GM21381 (cell line): ENCODE results near the gene SNAPIN.
A peak's percentile ranks its signal among the peaks of the same experiment; 100 is the strongest.

Source experiments
- ATAC-seq: cut with Tn5 transposase; IDR thresholded peaks from one replicate; pipeline ENCODE4 v1.9.1; 2021; ENCODE audit warnings: mild to moderate bottlenecking, moderate library complexity; ENCODE audit not compliant: unreplicated experiment

The SNAPIN gene, protein sequence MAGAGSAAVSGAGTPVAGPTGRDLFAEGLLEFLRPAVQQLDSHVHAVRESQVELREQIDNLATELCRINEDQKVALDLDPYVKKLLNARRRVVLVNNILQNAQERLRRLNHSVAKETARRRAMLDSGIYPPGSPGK

GRCh38 chr1:153658400-153659174 lies at the start of gene SNAPIN:
TSS of gene SNAPIN (plus strand) at chr1:153658703. CDS start at chr1:153658744, 41 bp downstream.
- peak; percentile 92 for ATAC-seq

GRCh38 chr1:153608742-153609584 lies 49.5 kb upstream of the SNAPIN start:
- ATAC-seq = no peak

- no peak for ATAC-seq
Observed at GRCh38 chr1:153609585-153609907, 49.0 kb upstream of the SNAPIN start.

DNA sequence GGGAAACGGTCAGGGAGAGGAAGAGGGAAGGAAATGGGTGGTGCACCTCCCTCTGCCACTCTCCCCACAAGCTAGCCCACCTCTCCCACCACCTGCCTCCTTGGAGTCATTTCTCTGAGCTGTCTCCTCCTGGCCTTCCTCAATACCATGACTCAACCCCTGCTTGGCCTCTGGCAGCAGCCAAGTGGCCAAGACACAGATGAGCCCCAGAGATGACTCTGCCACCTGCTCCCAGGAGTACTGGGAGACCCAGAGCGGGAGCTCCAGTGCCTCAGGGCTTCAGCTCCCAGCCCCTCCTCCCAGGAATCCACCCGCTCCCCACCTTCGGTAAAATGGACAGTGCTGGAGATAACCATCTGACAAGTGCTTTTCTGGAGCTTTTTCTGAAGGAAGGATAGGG lies 48.2 kb upstream of the SNAPIN start:
- no peak for ATAC-seq

- no peak for ATAC-seq
Observed at GRCh38 chr1:153610811-153611301, 47.6 kb upstream of the SNAPIN start.

DNA sequence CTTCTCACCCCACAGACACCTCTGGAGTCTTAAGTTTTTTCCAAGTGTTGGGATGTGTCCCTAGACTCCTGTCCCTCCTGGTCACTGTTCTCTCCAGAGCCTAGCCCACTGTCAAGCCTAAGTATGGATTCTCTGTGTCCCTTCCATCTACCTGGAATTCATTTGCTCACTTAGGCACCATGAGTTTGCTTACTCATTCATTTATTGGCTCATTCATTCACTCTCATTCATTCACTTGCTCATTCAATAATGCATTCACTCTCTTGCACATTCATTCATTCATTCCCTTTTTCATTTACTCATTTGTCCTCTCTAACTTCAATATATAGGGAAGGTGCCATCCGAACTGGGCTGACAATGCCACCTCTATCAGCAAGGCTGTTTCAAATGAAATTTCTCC lies 47.1 kb upstream of the SNAPIN start:
- ATAC-seq = no peak

- ATAC-seq = no peak
Observed at GRCh38 chr1:153612111-153612754, 46.3 kb upstream of the SNAPIN start.

DNA sequence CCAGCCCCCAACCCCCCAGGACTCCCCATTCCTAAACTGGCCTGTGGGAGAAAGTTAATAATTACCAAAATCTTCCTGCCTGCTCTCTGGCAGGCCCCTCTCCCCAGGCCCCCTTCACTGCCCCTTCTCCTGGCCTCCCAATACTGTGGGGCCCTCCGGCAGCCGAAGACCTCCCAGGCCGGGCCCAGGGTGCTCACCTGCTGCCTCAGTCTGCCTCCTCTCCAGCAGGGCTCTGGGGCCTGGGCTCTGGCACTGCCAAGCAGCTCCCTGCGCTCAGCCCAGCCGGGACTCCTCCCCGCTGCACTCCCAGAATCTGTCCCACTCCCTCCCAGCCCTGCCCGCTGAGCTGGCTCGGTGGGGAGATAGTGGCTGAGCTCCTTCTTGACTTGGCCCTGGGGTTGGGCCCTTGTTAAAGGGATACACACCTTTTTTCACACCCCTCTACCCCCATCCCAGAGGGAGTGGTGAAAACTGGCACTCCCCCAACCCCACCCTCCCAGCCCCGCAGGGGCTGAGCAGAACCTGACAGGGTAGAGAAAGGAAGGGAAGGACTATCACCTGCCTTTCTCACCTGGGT lies 45.7 kb upstream of the SNAPIN start, which contains the start of gene S100A16:
Gene S100A16, minus strand, starts transcription at position 383 of the 577 bp plus-strand sequence. CDS start 4,986 bp downstream, outside the sequence.
- no peak for ATAC-seq

DNA sequence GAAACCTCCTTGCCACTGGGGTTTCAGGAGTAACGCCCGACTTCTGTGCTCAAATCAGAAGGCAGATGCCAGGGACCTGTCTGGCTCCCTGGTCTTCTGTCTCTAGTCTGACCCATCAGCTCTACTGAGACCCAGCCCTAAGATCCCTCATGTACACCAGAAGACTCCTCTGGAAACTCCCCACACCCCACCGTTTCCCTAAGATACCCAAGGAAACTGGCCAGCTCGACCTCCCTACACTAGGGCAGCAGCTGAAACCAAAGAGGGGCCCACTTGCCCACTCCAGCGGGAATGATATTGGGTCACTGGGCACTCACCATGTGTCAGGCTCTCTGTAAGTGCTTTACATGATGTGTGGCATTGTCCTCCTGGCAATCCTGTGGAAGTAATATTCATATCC lies 45.1 kb upstream of the SNAPIN start:
- no peak for ATAC-seq

- ATAC-seq = no peak
Observed at GRCh38 chr1:153614189-153614900, 44.2 kb upstream of the SNAPIN start.

DNA sequence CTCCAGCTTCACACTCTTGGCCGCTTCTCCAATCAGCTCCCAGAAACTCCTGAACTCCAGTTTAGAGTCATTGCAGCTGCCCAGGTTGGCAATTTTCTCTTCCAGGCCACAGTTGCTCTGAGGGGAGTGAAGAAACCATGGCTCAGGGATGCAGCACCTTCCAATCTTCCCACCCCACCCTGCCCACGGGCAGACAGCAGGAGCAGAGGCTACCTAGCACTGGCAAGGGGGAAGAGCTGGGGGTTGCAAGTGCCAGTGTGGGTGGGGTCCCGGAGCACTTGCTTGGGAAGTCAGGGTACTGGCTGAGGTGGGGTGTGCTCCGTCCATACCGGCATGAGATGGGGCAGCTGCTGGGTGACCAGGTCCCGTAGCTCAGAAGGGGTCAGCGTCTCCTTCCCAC lies 43.6 kb upstream of the SNAPIN start:
- no peak for ATAC-seq

GRCh38 chr1:153615406-153615805 lies 43.1 kb upstream of the SNAPIN start:
- no peak for ATAC-seq

GRCh38 chr1:153616144-153616916 lies 42.2 kb upstream of the SNAPIN start, which contains the start of gene S100A14:
TSS of gene S100A14 (minus strand) at chr1:153616325. CDS start at chr1:153615858, 467 bp downstream.
- ATAC-seq = no peak

- no peak for ATAC-seq
Observed at GRCh38 chr1:153616917-153617311, 41.6 kb upstream of the SNAPIN start.

DNA sequence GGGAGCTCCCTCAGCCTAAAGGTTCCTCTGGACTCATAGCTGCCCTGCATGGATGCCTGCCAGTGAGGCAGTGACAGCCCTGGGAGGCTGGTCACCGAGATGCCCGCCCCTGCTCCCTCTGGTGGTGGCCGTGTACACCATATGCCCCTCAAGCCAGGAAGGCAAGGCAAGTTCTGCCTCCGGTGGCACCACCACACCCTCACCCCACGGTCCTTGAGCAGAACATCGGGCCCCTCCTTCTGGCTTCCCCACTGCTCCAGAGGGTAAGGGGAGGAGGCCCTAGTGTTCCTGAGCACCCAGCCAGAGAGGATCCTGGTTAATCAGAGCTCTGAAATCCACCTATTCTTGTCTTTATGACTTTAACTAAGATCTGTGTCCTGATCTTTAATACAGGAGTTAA lies 40.8 kb upstream of the SNAPIN start:
- peak; percentile 61 for ATAC-seq

GRCh38 chr1:153619171-153619570 lies 39.3 kb upstream of the SNAPIN start:
- ATAC-seq = no peak

DNA sequence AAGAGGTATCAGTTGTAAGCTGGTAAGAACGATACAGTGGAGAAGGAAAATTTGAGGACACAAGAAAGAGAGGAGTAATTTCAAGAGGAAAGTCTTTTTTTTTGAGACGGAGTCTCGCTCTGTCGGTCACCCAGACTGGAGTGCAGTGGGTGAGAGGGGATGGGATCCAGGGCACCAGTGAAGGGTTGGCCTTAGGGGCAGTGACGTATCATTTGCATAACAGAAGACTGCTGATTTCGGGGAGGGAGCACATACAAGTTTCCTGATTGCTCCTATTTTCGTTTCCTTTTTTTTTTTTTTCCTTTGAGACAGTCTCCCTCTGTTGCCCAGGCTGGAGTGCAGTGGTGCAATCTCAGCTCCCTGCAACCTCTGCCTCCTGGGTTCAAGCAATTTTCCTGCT lies 35.4 kb upstream of the SNAPIN start:
- no peak for ATAC-seq

- no peak for ATAC-seq
Observed at GRCh38 chr1:153624965-153625611, 33.4 kb upstream of the SNAPIN start.

GRCh38 chr1:153626477-153626903 lies 32.0 kb upstream of the SNAPIN start:
- ATAC-seq = no peak
